H1 (cell line): ENCODE results near the gene OR2AP1. TPM values are rescaled to one million over a fixed set of nuclear protein-coding genes. Genes with fewer than 3 reads are reported as not detected.

Experiments
- CTCF ChIA-PET: fragments of 300-600 bp; sonication (Branson Sonifier 250); formaldehyde crosslinking; loops from one replicate; lab custom pipeline; 2021; ENCODE audit not compliant: partially characterized antibody; lab: Charles Lee
- POLR2A ChIA-PET: fragments of 300-600 bp; sonication (Branson Sonifier 250); formaldehyde crosslinking; loops from one replicate; lab custom pipeline; 2021; ENCODE audit warnings: inconsistent platforms; ENCODE audit not compliant: partially characterized antibody; lab: Charles Lee
- DNase-seq, 2 experiments: peaks; one replicate each; pipeline versions ENCODE4 v3.0.0 to v3.0.0-alpha.2; 2010 to 2022; ENCODE audit warnings: low spot score in 2 of 2, low read depth in 1 of 2, mixed read lengths in 1 of 2
- FAIRE-seq: peaks from 2 replicates; lab custom pipeline; 2011; peaks lifted over from hg19 to GRCh38; lab: Jason Lieb, UNC
- H2AFZ ChIP-seq: 2 replicates; pipeline ENCODE4 v1.8.1; 2012; ENCODE audit warnings: low read length, inconsistent platforms
- H2AK5ac ChIP-seq: 2 replicates; pipeline ENCODE4 v1.6.1; 2013; ENCODE audit warnings: low read depth, low read length
- H2BK120ac ChIP-seq: replicated peaks from 2 replicates; pipeline ENCODE3; 2013; ENCODE audit warnings: low read depth, low read length, inconsistent platforms
- H2BK12ac ChIP-seq: 2 replicates; pipeline ENCODE4 v1.6.1; 2013; ENCODE audit warnings: low read depth, low read length
- H2BK15ac ChIP-seq: 2 replicates; pipeline ENCODE4 v1.6.1; 2013; ENCODE audit warnings: low read length
- H2BK20ac ChIP-seq: 2 replicates; pipeline ENCODE4 v1.6.1; 2013; ENCODE audit warnings: low read length
- H2BK5ac ChIP-seq: 2 replicates; pipeline ENCODE4 v1.6.1; 2013; ENCODE audit warnings: low read depth, low read length
- H3K14ac ChIP-seq: 2 replicates; pipeline ENCODE4 v1.6.1; 2013; ENCODE audit warnings: inconsistent platforms; ENCODE audit not compliant: insufficient read length
- H3K18ac ChIP-seq: 2 replicates; pipeline ENCODE4 v1.6.1; 2013; ENCODE audit warnings: low read length; ENCODE audit errors: extremely low read depth
- H3K23ac ChIP-seq: 2 replicates; pipeline ENCODE4 v1.6.1; 2013; ENCODE audit warnings: inconsistent platforms; ENCODE audit not compliant: insufficient read length
- H3K23me2 ChIP-seq: 2 replicates; pipeline ENCODE4 v1.6.1; 2013; ENCODE audit warnings: low read depth, low read length
- H3K27ac ChIP-seq: 2 replicates; pipeline ENCODE4 v1.6.1; 2011; ENCODE audit warnings: low read depth, low read length, inconsistent platforms
- H3K27me3 ChIP-seq, 4 experiments: replicated peaks in 1 of 4; 1 replicate in 1 of 4; 2 replicates in 3 of 4; pipeline versions ENCODE4 v1.6.1 to v1.8.1; 2011 to 2013; ENCODE audit warnings: low read length in 3 of 4, mild to moderate bottlenecking in 3 of 4, inconsistent platforms in 2 of 4, mixed read lengths in 2 of 4, moderate library complexity in 1 of 4; ENCODE audit not compliant: control insufficient read depth in 3 of 4, insufficient read depth in 3 of 4; ENCODE audit errors: extremely low read depth in 1 of 4
- H3K36me3 ChIP-seq, 4 experiments: 2 replicates each; pipeline versions ENCODE4 v1.6.1 to v1.8.1; 2011 to 2013; ENCODE audit warnings: mild to moderate bottlenecking in 4 of 4, low read length in 3 of 4, moderate library complexity in 2 of 4, control low read depth in 1 of 4, inconsistent platforms in 1 of 4; ENCODE audit not compliant: insufficient read depth in 4 of 4, control insufficient read depth in 2 of 4
- H3K4ac ChIP-seq: replicated peaks from 2 replicates; pipeline ENCODE3; 2013; ENCODE audit warnings: low read length, low read depth, mixed read lengths, inconsistent platforms; ENCODE audit not compliant: insufficient read length
- H3K4me1 ChIP-seq, 4 experiments: replicated peaks in 1 of 4; 1 replicate in 1 of 4; 2 replicates in 3 of 4; pipeline versions ENCODE4 v1.6.1 to v1.8.1; 2011 to 2013; ENCODE audit warnings: low read length in 3 of 4, inconsistent platforms in 2 of 4, mixed read lengths in 1 of 4; ENCODE audit not compliant: insufficient read depth in 4 of 4, control insufficient read depth in 3 of 4
- H3K4me2 ChIP-seq, 2 experiments: 2 replicates each; pipeline versions ENCODE4 v1.6.1 to v1.8.1; 2011 to 2013; ENCODE audit warnings: low read depth in 2 of 2, low read length in 2 of 2, control low read depth in 1 of 2, inconsistent platforms in 1 of 2, mild to moderate bottlenecking in 1 of 2; ENCODE audit not compliant: insufficient read depth in 1 of 2
- H3K4me3 ChIP-seq, 4 experiments: fragments of 200-600, 300-600 bp in 1 of 4; sonication (generic), shearing (Covaris generic), sonication (Bioruptor Twin) in 1 of 4; 2 replicates each; pipeline versions ENCODE4 v1.5.1 to v1.8.1; 2011 to 2016; ENCODE audit warnings: low read length in 4 of 4, low read depth in 3 of 4, control low read depth in 2 of 4, inconsistent platforms in 2 of 4, mild to moderate bottlenecking in 2 of 4, mixed read lengths in 1 of 4, moderate library complexity in 1 of 4; ENCODE audit not compliant: insufficient read depth in 2 of 4; ENCODE audit errors: extremely low read depth in 1 of 4
- H3K56ac ChIP-seq: replicated peaks from 2 replicates; pipeline ENCODE3; 2013; ENCODE audit warnings: low read depth, mild to moderate bottlenecking, mixed read lengths, low read length, inconsistent platforms; ENCODE audit not compliant: insufficient read length
- H3K79me1 ChIP-seq: 2 replicates; pipeline ENCODE4 v1.6.1; 2013; ENCODE audit warnings: low read depth, low read length, control low read depth
- H3K79me2 ChIP-seq, 2 experiments: 2 replicates each; pipeline versions ENCODE4 v1.6.1 to v1.8.1; 2012 to 2013; ENCODE audit warnings: low read length in 2 of 2, mild to moderate bottlenecking in 2 of 2, inconsistent platforms in 1 of 2; ENCODE audit not compliant: insufficient read depth in 2 of 2, control insufficient read depth in 1 of 2
- H3K9ac ChIP-seq, 4 experiments: replicated peaks in 1 of 4; 1 replicate in 1 of 4; 2 replicates in 3 of 4; pipeline versions ENCODE4 v1.6.1 to v1.8.1; 2011 to 2013; ENCODE audit warnings: low read depth in 3 of 4, low read length in 3 of 4, control low read depth in 2 of 4, mild to moderate bottlenecking in 2 of 4, moderate library complexity in 2 of 4, inconsistent platforms in 1 of 4; ENCODE audit errors: extremely low read depth in 1 of 4
- H3K9me3 ChIP-seq, 2 experiments: 2 replicates each; pipeline versions ENCODE4 v1.6.1 to v1.8.1; 2012 to 2013; ENCODE audit warnings: mild to moderate bottlenecking in 2 of 2, moderate library complexity in 2 of 2, control low read depth in 1 of 2, inconsistent platforms in 1 of 2, low read depth in 1 of 2, low read length in 1 of 2, mixed read lengths in 1 of 2; ENCODE audit not compliant: insufficient read depth in 2 of 2
- H4K20me1 ChIP-seq, 2 experiments: replicated peaks in 1 of 2; 2 replicates each; pipeline versions ENCODE3 to v1.8.1; 2011 to 2013; ENCODE audit warnings: inconsistent platforms in 2 of 2, low read length in 2 of 2, mild to moderate bottlenecking in 1 of 2; ENCODE audit not compliant: insufficient read depth in 2 of 2, control insufficient read depth in 1 of 2
- H4K5ac ChIP-seq: 2 replicates; pipeline ENCODE4 v1.6.1; 2013; ENCODE audit warnings: low read length, low read depth, mixed read lengths, inconsistent platforms; ENCODE audit not compliant: insufficient read length
- H4K8ac ChIP-seq: 2 replicates; pipeline ENCODE4 v1.8.0; 2013; ENCODE audit warnings: mild to moderate bottlenecking, moderate library complexity, low read length, inconsistent platforms; ENCODE audit not compliant: insufficient read depth; ENCODE audit errors: extremely low read depth
- H4K91ac ChIP-seq: replicated peaks from 2 replicates; pipeline ENCODE3; 2013; ENCODE audit warnings: low read length, mixed read lengths, inconsistent platforms; ENCODE audit not compliant: insufficient read length
- CBX5 ChIP-seq: fragments of 300-800, 300-1000 bp; sonication (generic); IDR thresholded peaks from 2 replicates; pipeline ENCODE4 v1.7.1; 2016; ENCODE audit warnings: antibody characterized with exemption, low read length, low read depth
- CEBPB ChIP-seq: IDR thresholded peaks from 2 replicates; pipeline ENCODE4 v1.6.1; 2012; ENCODE audit warnings: low read depth, low read length
- CTBP2 ChIP-seq: IDR thresholded peaks from 2 replicates; pipeline ENCODE4 v1.7.0; 2011; ENCODE audit warnings: borderline replicate concordance, mild to moderate bottlenecking, moderate library complexity, mixed read lengths, low read length; ENCODE audit not compliant: insufficient read depth, insufficient read length
- HDAC2 ChIP-seq, 2 experiments: fragments of 300-600 bp in 1 of 2; sonication (generic) in 1 of 2; IDR thresholded peaks; 2 replicates each; pipeline ENCODE4 v1.6.1; 2011 to 2012; ENCODE audit warnings: low read depth in 2 of 2, low read length in 2 of 2, mild to moderate bottlenecking in 2 of 2, moderate library complexity in 2 of 2, borderline replicate concordance in 1 of 2, inconsistent platforms in 1 of 2
- JUN ChIP-seq: IDR thresholded peaks from 2 replicates; pipeline ENCODE4 v1.6.1; 2011; ENCODE audit warnings: low read depth, mild to moderate bottlenecking, improper control_type of control experiment, low read length
- NRF1 ChIP-seq: IDR thresholded peaks from 2 replicates; pipeline ENCODE4 v1.6.1; 2011; ENCODE audit warnings: mild to moderate bottlenecking, low read depth, low read length, improper control_type of control experiment
- RAD21 ChIP-seq, 2 experiments: IDR thresholded peaks in 1 of 2; conservative IDR thresholded peaks in 1 of 2; 2 replicates each; pipeline ENCODE4 v1.6.1; 2011; ENCODE audit warnings: low read depth in 2 of 2, low read length in 2 of 2, improper control_type of control experiment in 1 of 2, inconsistent platforms in 1 of 2, mild to moderate bottlenecking in 1 of 2, moderate library complexity in 1 of 2
- SIN3A ChIP-seq, 2 experiments: IDR thresholded peaks in 1 of 2; conservative IDR thresholded peaks in 1 of 2; 2 replicates each; pipeline ENCODE4 v1.6.1; 2011 to 2012; ENCODE audit warnings: low read length in 2 of 2, improper control_type of control experiment in 1 of 2, low read depth in 1 of 2, mild to moderate bottlenecking in 1 of 2
- SUZ12 ChIP-seq: fragments of 200-600 bp; sonication (generic); IDR thresholded peaks from 2 replicates; pipeline ENCODE4 v1.6.1; 2012; ENCODE audit warnings: mild to moderate bottlenecking, inconsistent platforms, low read length, moderate library complexity, mixed read lengths
- TBP ChIP-seq: IDR thresholded peaks from 2 replicates; pipeline ENCODE4 v1.6.1; 2011; ENCODE audit warnings: low read depth, low read length, improper control_type of control experiment
- YY1 ChIP-seq: IDR thresholded peaks from 2 replicates; pipeline ENCODE4 v1.6.1; 2011; ENCODE audit warnings: low read depth, mild to moderate bottlenecking, low read length
- ZNF274 ChIP-seq: IDR thresholded peaks from 2 replicates; pipeline ENCODE4 v1.7.0; 2012; ENCODE audit warnings: low read length, borderline replicate concordance; ENCODE audit errors: extremely low read depth
- WGBS, 2 experiments: shearing (Covaris generic) in 1 of 2; methylation state at CpG; one replicate each; pipeline versions ENCODE4 v1.1.6 to v1.1.7; 2013 to 2015; ENCODE audit warnings: low lambda C conversion rate in 2 of 2, mixed read lengths in 2 of 2, inconsistent platforms in 1 of 2, low coverage in 1 of 2, missing lambda C conversion rate in 1 of 2; ENCODE audit not compliant: insufficient replicate concordance in 2 of 2, insufficient coverage in 1 of 2, insufficient read length in 1 of 2; ENCODE audit errors: extremely low coverage in 1 of 2, missing lambda C conversion rate in 1 of 2; 5-methylcytosine and 5-hydroxymethylcytosine counted together
- polyA plus RNA-seq, 7 experiments: library from polyadenylated mRNA; depleted of rRNA in 3 of 7; stranded (reverse) in 5 of 7; unstranded in 2 of 7; fragments of >200 nt in 5 of 7; fragments of 200-250 nt in 2 of 7; gene quantifications; 1 replicate in 5 of 7; 2 replicates in 1 of 7; 4 replicates in 1 of 7; pipeline versions ENCODE4 v1.2.1 to v1.2.3, GENCODE V29; 2011 to 2013; ENCODE audit warnings: missing spikeins in 2 of 7, mixed read lengths in 2 of 7
- total RNA-seq: library from RNA; stranded (reverse); fragmentation: NEBNext Ultra II Directional; extraction: Animal tissue kit (Norgen Biotek cat#: 25700); gene quantifications from 2 replicates; pipeline ENCODE4 v1.2.1, GENCODE V29; 2021

Gene OR2AP1
- total and polyA plus RNA-seq, 2 of the 8 experiments (the other 6 are each of a cell fraction or from before 2014, with no cell fraction given): not detected

- ChIA-PET CTCF (interaction anchor here (1.0 kb wide), 1 partner anchor 169 kb away, joined by 3 read pairs; the partner anchor contains the start of gene OR6C2), POLR2A (no interaction called here)
- no peak overlapping the region for H3K4me2 ChIP-seq
- H3K79me1 ChIP-seq: no peaks in the 10 kb centered on the region
- 89% methylated on average over 2 of the region's 2 CpGs; no CpG with 5 or more reads in 1 of the 2 experiments for WGBS, 2 experiments
- H3K9me3 ChIP-seq: peaks cover 3 to 10% of the 10 kb centered on the region in 2 experiments; a peak in 3 of 4 replicates
- no peaks in the 10 kb centered on the region for H3K4me1 ChIP-seq
- H3K18ac ChIP-seq: no peak overlapping the region
- no peak overlapping the region for H2BK120ac ChIP-seq
- no peak for FAIRE-seq
- H3K36me3 ChIP-seq: no peaks in the 10 kb centered on the region
- no peak overlapping the region for H4K8ac ChIP-seq
- no peaks in the 10 kb centered on the region for H3K27me3 ChIP-seq
- no peak overlapping the region for H4K5ac ChIP-seq
- no peak overlapping the region for H2BK12ac ChIP-seq
- TF ChIP-seq NRF1 (no peak), TBP (no peak), ZNF274 (no peak), HDAC2 (IDR thresholded peaks at IDR 0.05; ENCODE audit: borderline replicate concordance in 1 of 2, low read depth in 2 of 2, low read length in 2 of 2) (no peak), CTBP2 (no peak), YY1 (no peak), CBX5 (no peak), SUZ12 (no peak), SIN3A (conservative IDR thresholded peaks at IDR 0.05 in 1 of 2, IDR thresholded peaks at IDR 0.05 in 1 of 2; ENCODE audit: low read depth in 1 of 2, low read length in 2 of 2) (no peak), JUN (no peak), RAD21 (IDR thresholded peaks at IDR 0.05 in 1 of 2, conservative IDR thresholded peaks at IDR 0.05 in 1 of 2; ENCODE audit: low read depth in 2 of 2, low read length in 2 of 2) (no peak), CEBPB (no peak)
- no peak overlapping the region for H2BK20ac ChIP-seq
- H3K79me2 ChIP-seq: no peaks in the 10 kb centered on the region
- no peak overlapping the region for H2AFZ ChIP-seq
- no peak overlapping the region for H2BK5ac ChIP-seq
- no peak for DNase-seq
- H3K23me2 ChIP-seq: no peaks in the 10 kb centered on the region
- H4K91ac ChIP-seq: no peak overlapping the region
- H3K9ac ChIP-seq: no peak overlapping the region
- no peak overlapping the region for H3K14ac ChIP-seq
- no peak overlapping the region for H3K4ac ChIP-seq
- H3K27ac ChIP-seq: no peak overlapping the region
- no peak overlapping the region for H3K23ac ChIP-seq
- H2BK15ac ChIP-seq: no peak overlapping the region
- H4K20me1 ChIP-seq: no peaks in the 10 kb centered on the region
- no peak overlapping the region for H2AK5ac ChIP-seq
- H3K4me3 ChIP-seq: no peak overlapping the region
- H3K56ac ChIP-seq: no peak overlapping the region
These were observed 40.4 kb downstream of the OR2AP1 start for GRCh38 chr12:55612646-55613045.
